ENCODE measurements around the gene CBX7.

The CBX7 gene

DNA sequence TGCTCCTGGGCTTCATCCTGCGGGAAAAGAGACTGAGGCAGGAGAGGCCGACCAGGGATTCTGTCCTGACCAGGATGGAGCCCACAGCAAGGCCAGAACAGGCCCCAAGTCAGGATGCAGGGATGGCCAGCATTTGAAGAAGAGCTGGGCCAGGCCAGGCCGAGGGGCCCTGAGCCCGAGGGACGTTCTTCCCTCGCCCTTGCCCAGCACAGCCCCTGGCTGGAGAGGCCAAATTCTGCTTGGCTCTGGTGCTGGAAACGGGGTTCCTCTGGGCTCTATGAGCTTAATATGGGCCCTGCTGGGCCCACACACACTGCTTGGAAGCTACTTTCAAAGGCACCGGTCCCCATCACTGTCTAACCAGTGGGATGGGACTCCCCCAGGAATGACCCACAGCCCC is 67.8 kb downstream of the CBX7 start:
- TF ChIP-seq CTCF (IDR thresholded peaks at IDR 0.05; ENCODE audit: control insufficient read depth, insufficient read depth, low read depth, low read length, missing control alignments) = no peak
- H3K4me3 ChIP-seq (ENCODE audit: control insufficient read depth, low read depth, low read length) = no peak overlapping the region
- no peak for DNase-seq (ENCODE audit: low read depth)

- H3K4me3 ChIP-seq (ENCODE audit: control insufficient read depth, low read depth, low read length) = no peak overlapping the region
- no peak for TF ChIP-seq CTCF (IDR thresholded peaks at IDR 0.05; ENCODE audit: control insufficient read depth, insufficient read depth, low read depth, low read length, missing control alignments)
- DNase-seq (ENCODE audit: low read depth) = no peak
These were observed 69.0 kb downstream of the CBX7 start for GRCh38 chr22:39083212-39084165.

- TF ChIP-seq CTCF (IDR thresholded peaks at IDR 0.05; ENCODE audit: control insufficient read depth, insufficient read depth, low read depth, low read length, missing control alignments) = no peak
- no peak overlapping the region for H3K4me3 ChIP-seq (ENCODE audit: control insufficient read depth, low read depth, low read length)
- no peak for DNase-seq (ENCODE audit: low read depth)
These were observed 70.9 kb downstream of the CBX7 start for GRCh38 chr22:39081598-39081997.

- no peak overlapping the region for H3K4me3 ChIP-seq (ENCODE audit: control insufficient read depth, low read depth, low read length)
- TF ChIP-seq CTCF (IDR thresholded peaks at IDR 0.05; ENCODE audit: control insufficient read depth, insufficient read depth, low read depth, low read length, missing control alignments) = no peak
- no peak for DNase-seq (ENCODE audit: low read depth)
These were observed 71.5 kb downstream of the CBX7 start for GRCh38 chr22:39081016-39081415.
